Placental epithelial cell (primary cell): Measurements from ENCODE around the gene HNRNPA0. TPM values are rescaled to one million over a fixed set of nuclear protein-coding genes. Genes with fewer than 3 reads are reported as not detected.

Experiments used
- total RNA-seq: library from RNA; depleted of rRNA; stranded (reverse); fragments of >200 nt; gene quantifications from 2 replicates; pipeline ENCODE4 v1.2.3, GENCODE V29; 2012

The HNRNPA0 gene
- total RNA-seq = 12.1 and 25.5 TPM in 2 replicates

DNA sequence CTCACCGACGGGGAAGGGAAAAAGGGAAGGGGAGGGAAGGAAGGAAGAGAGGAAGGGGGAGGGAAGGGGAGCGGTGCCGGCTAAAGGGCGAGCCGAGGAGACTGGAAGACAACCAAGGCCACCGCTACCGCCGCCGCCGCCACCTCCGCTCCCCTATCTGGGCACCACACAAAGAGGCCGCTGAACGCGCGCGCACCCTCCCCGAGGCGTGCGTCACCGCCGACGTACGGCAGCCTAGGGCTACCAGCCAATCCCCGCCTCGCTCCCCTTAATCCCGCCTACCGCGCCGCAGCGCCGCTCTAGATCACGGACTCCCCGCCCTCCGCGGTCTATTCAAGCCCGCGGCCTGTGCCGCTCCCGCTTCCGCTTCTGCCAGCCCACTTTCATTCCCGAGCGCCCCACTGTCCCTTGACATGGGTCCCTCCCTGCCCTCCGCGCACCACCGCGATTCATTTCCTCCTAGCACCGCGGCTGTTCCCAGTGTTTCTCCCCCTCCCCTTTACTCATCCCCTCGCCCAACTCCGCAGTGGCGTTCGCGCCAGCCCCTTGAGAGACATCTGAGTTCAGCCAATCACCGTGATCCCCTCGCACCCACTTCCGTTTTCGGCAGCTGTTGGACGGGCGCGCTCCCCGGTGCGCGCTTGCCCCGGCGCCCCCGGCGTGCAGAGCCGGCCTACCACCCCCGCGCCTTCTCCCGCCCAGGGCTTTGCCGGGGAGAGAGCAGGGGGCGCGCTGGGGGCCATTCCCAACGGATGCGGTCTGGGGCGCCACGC is at the start of gene HNRNPA0:
Gene HNRNPA0, minus strand, starts transcription at position 176 of the 773 bp plus-strand sequence. CDS start 297 bp downstream, outside the sequence.

DNA sequence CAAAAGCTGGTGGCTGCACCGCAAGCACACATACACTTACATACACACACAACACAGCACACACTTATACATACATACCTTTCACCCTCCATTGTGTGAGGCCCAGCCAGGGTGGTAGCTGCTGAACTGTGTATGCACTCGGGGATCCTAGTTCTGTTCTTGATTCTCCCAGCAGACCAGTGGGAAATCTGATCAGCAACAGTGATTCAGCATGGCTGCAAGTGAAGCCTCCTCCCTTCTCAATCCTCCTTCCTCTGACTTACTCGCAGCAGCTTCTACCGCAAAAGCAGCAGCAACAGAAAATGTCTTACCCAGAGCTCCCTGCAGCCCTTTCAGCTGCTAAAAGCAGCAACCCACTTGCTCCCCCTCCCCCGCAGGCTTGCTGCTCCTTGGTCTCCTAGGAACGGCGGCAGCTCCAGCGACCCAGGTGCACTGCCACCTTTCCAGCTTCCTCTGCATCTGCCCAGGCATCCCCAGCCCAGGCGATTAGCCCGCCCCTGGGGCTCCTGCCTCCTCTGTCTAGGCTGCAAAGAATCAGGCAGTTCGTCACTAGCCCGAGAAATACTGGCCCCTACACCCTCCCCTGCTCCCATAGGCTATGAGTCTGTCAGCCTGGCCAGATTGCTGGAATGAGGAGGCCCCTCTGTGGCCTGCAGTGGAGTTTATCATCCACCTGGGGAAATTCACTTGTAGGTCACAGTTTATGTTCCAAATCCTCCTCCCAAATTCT is 18.4 kb downstream of the HNRNPA0 start, which contains the start of gene KLHL3:
Gene KLHL3, minus strand, starts transcription at position 535 of the 730 bp plus-strand sequence. Its CDS starts 443 bp downstream, at position 92.

Other genes with a start within 250 kb of the HNRNPA0 start
- 1.6 and 4.3 TPM in 2 replicates for gene KLHL3, start 18.3 kb downstream of the HNRNPA0 start, total RNA-seq
- gene MYOT, start 113.5 kb upstream of the HNRNPA0 start, total RNA-seq = not detected in 2 replicates
- gene PKD2L2, start 135.1 kb upstream of the HNRNPA0 start, total RNA-seq = 0.11 TPM in 1 of 2 replicates, not detected in the other